HepG2 (cell line): ENCODE results near the gene GPR65. TPM values are rescaled to one million over a fixed set of nuclear protein-coding genes. Genes with fewer than 3 reads are reported as not detected.

ENCODE experiments used
- ATAC-seq: fragments of 200-7000 bp; cut with Tn5 transposase; 3 replicates; pipeline ENCODE4 v1.9.1; 2020; ENCODE audit warnings: mild to moderate bottlenecking, moderate library complexity
- BruUV-seq: library from RNA; stranded (reverse); fragments of 400-500 nt; replicated peaks from 2 replicates; lab custom pipeline; 2021; lab: Mats Ljungman, UMichigan
- CTCF ChIA-PET: fragments of 300-600 bp; formaldehyde crosslinking; extraction: SDS; loops from one replicate; lab custom pipeline; 2021; ENCODE audit warnings: low total read pairs, inconsistent platforms, low intra/inter-chr PET ratio; lab: Yijun Ruan, JAX
- POLR2A ChIA-PET: fragments of 350-600 bp; sonication (Branson Sonifier 250); formaldehyde crosslinking; loops from one replicate; lab custom pipeline; 2020; ENCODE audit warnings: antibody characterized with exemption, inconsistent platforms; lab: Yijun Ruan, JAX
- DNase-seq: peaks from one replicate; pipeline ENCODE4 v3.0.0-alpha.2; 2015; ENCODE audit warnings: low spot score
- FAIRE-seq: peaks from 3 replicates; lab custom pipeline; 2011; peaks lifted over from hg19 to GRCh38; lab: Jason Lieb, UNC
- H2AFZ ChIP-seq: one replicate; pipeline ENCODE4 v1.6.1; 2011; ENCODE audit warnings: low read length, inconsistent platforms
- H3K27ac ChIP-seq: fragments of 300-600 bp; 3 replicates; pipeline ENCODE4 v1.8.0; 2011; ENCODE audit warnings: mixed run types, mild to moderate bottlenecking, mixed read lengths, low read length, inconsistent platforms; ENCODE audit not compliant: insufficient read depth; ENCODE audit errors: extremely low read length
- H3K27me3 ChIP-seq, 2 experiments: fragments of 200-600 bp in 1 of 2; 2 replicates in 1 of 2; 3 replicates in 1 of 2; pipeline versions ENCODE4 v1.6.0 to v1.8.0; 2011; ENCODE audit warnings: low read length in 2 of 2, mild to moderate bottlenecking in 2 of 2, moderate library complexity in 2 of 2, inconsistent platforms in 1 of 2; ENCODE audit not compliant: insufficient read depth in 2 of 2, control insufficient read depth in 1 of 2
- H3K36me3 ChIP-seq, 2 experiments: fragments of 200-600 bp in 1 of 2; replicated peaks in 1 of 2; 2 replicates in 1 of 2; 3 replicates in 1 of 2; pipeline versions ENCODE4 v1.5.1 to v1.8.0; 2011; ENCODE audit warnings: low read length in 2 of 2, inconsistent platforms in 1 of 2; ENCODE audit not compliant: insufficient read depth in 2 of 2, control insufficient read depth in 1 of 2
- H3K4me1 ChIP-seq: 2 replicates; pipeline ENCODE4 v1.5.1; 2012; ENCODE audit warnings: low read length, inconsistent platforms; ENCODE audit not compliant: insufficient read depth
- H3K4me2 ChIP-seq: 2 replicates; pipeline ENCODE4 v1.6.0; 2011; ENCODE audit warnings: low read depth, low read length, inconsistent platforms
- H3K4me3 ChIP-seq, 3 experiments: fragments of 200-600 bp in 1 of 3; sonication (generic), shearing (Covaris generic) in 1 of 3; replicated peaks in 1 of 3; 2 replicates each; pipeline ENCODE4 v1.5.1; 2011 to 2016; ENCODE audit warnings: low read length in 3 of 3, inconsistent platforms in 2 of 3, low read depth in 2 of 3, mild to moderate bottlenecking in 2 of 3, control low read depth in 1 of 3, mixed read lengths in 1 of 3; ENCODE audit not compliant: insufficient read depth in 1 of 3
- H3K79me2 ChIP-seq: one replicate; pipeline ENCODE4 v1.6.1; 2011; ENCODE audit warnings: low read length, inconsistent platforms; ENCODE audit not compliant: insufficient read depth
- H3K9ac ChIP-seq: 2 replicates; pipeline ENCODE4 v1.6.0; 2011; ENCODE audit warnings: mild to moderate bottlenecking, low read depth, low read length, inconsistent platforms; ENCODE audit not compliant: insufficient read depth
- H3K9me3 ChIP-seq: 2 replicates; pipeline ENCODE4 v1.5.1; 2012; ENCODE audit warnings: mild to moderate bottlenecking, low read length
- H4K20me1 ChIP-seq: 2 replicates; pipeline ENCODE4 v1.6.0; 2011; ENCODE audit warnings: inconsistent platforms, mild to moderate bottlenecking, low read length, moderate library complexity; ENCODE audit not compliant: insufficient read depth
- ARNT ChIP-seq: fragments of 450-650 bp; IDR thresholded peaks from 2 replicates; pipeline ENCODE4 v1.6.1; 2017
- ETV5 ChIP-seq: IDR thresholded peaks from 2 replicates; pipeline ENCODE4 v1.6.1; 2018; ENCODE audit warnings: missing biosample characterization, missing genetic modification reagents, inconsistent platforms, borderline replicate concordance
- HCFC1 ChIP-seq: fragments of 150-350 bp; IDR thresholded peaks from 2 replicates; pipeline ENCODE4 v1.6.1; 2014; ENCODE audit warnings: low read depth, low read length
- HHEX ChIP-seq: IDR thresholded peaks from 2 replicates; pipeline ENCODE4 v1.6.1; 2016; ENCODE audit warnings: control low read depth
- KMT2A ChIP-seq: sonication (generic); formaldehyde crosslinking; IDR thresholded peaks from 2 replicates; pipeline ENCODE4 v1.4.0; 2020; ENCODE audit warnings: missing genetic modification reagents
- SALL1 ChIP-seq: sonication (generic); formaldehyde crosslinking; IDR thresholded peaks from 2 replicates; pipeline ENCODE4 v1.8.0; 2022; ENCODE audit warnings: mild to moderate bottlenecking, missing genetic modification reagents
- SMARCC2 ChIP-seq: fragments of 450-650 bp; IDR thresholded peaks from 2 replicates; pipeline ENCODE4 v1.6.1; 2017; ENCODE audit warnings: antibody characterized with exemption, mild to moderate bottlenecking
- SMYD3 ChIP-seq: sonication (generic); formaldehyde crosslinking; IDR thresholded peaks from 2 replicates; pipeline ENCODE4 v1.8.1; 2023; ENCODE audit warnings: mild to moderate bottlenecking, missing genetic modification reagents
- TFDP1 ChIP-seq: IDR thresholded peaks from 2 replicates; pipeline ENCODE4 v1.6.1; 2016; ENCODE audit warnings: missing compliant biosample characterization, missing genetic modification reagents, borderline replicate concordance
- ZNF101 ChIP-seq: sonication (generic); formaldehyde crosslinking; IDR thresholded peaks from 2 replicates; pipeline ENCODE4 v1.4.0; 2020; ENCODE audit warnings: mild to moderate bottlenecking, low read depth, missing genetic modification reagents, borderline replicate concordance
- ZNF333 ChIP-seq: sonication (generic); formaldehyde crosslinking; IDR thresholded peaks from 2 replicates; pipeline ENCODE4 v1.4.0; 2020; ENCODE audit warnings: mild to moderate bottlenecking, missing genetic modification reagents, borderline replicate concordance
- WGBS: methylation state at CpG from one replicate; pipeline ENCODE4 v1.1.6; 2017; ENCODE audit warnings: low lambda C conversion rate; 5-methylcytosine and 5-hydroxymethylcytosine counted together
- in situ Hi-C: cut with HindIII; loops from 2 replicates; pipeline ENCODE4 v1.10.0; 2017; ENCODE audit warnings: low pct_unique_long_range_greater_than_20kb; ENCODE audit not compliant: extremely low pct_ligation_motif_present
- intact Hi-C: fragments of 100-400 bp; cut with micrococcal nuclease; formaldehyde crosslinking; loops from one replicate; pipeline ENCODE4 v1.10.0; 2022; ENCODE audit not compliant: unreplicated experiment
- polyA plus RNA-seq, 8 experiments: library from polyadenylated mRNA; depleted of rRNA in 3 of 8; stranded (reverse) in 7 of 8; unstranded in 1 of 8; fragments of >200 nt; fragmentation: Illumina TruSeq in 4 of 8; extraction: Trizol in 4 of 8; gene quantifications; 2 replicates each; pipeline versions ENCODE4 v1.2.1 to v1.2.3, GENCODE V29; 2011 to 2016; ENCODE audit warnings: low read depth in 4 of 8, missing spikeins in 1 of 8, mixed read lengths in 1 of 8; ENCODE audit not compliant: insufficient read depth in 1 of 8
- total RNA-seq, 5 experiments: library from RNA; depleted of rRNA; stranded (reverse); fragments of >200 nt; fragmentation: Illumina TruSeq; extraction: Trizol; gene quantifications; 2 replicates each; pipeline ENCODE4 v1.2.3, GENCODE V29; 2016; ENCODE audit warnings: low read depth in 1 of 5

GPR65 gene
- total and polyA plus RNA-seq, 2 of the 13 experiments (the other 11 are each of a cell fraction or from before 2014, with no cell fraction given) = not detected

- CTCF ChIA-PET = no interaction called here
- intact Hi-C loops = no loop called here
These were observed 43.4 kb downstream of the GPR65 start for GRCh38 chr14:88048351-88048750.

DNA sequence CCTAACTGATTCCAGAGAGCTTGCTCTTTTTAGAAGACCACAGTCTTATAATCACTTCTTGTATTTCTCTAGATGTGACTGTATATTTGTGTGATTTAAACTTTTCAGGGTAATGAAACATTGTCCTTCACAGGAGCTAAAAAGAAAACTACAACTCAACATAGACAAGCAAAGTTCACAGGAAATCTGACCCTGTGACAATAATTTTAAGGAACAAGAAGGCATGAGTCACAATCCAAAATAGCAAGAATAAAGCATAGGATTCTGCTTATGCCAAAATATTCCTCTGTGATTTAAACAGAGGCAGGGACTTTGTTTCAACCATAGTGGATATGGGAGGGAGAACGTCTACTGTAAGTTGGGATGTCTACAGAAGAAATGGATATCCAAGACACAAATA is 44.3 kb downstream of the GPR65 start:
- intact Hi-C loops = no loop called here
- Histone ChIP-seq H3K4me1 (peaks cover 33% of the 10 kb centered on the region), H3K79me2 (peaks cover 37% of the 10 kb centered on the region), H3K27me3 (no peaks in the 10 kb centered on the region), H4K20me1 (no peaks in the 10 kb centered on the region), H3K4me2 (no peak overlapping the region), H3K27ac (no peak overlapping the region), H3K9me3 (peaks cover 18% of the 10 kb centered on the region), H3K4me3 (no peak overlapping the region), H2AFZ (no peak overlapping the region), H3K9ac (no peak overlapping the region), H3K36me3 (peaks cover 20 to 33% of the 10 kb centered on the region in 2 experiments)
- in situ Hi-C loops = no loop called here
- no TSS peak for BruUV-seq
- TF ChIP-seq SALL1 (CRISPR knock-in tag) = no peak
- no peak for TF ChIP-seq SMARCC2
- no peak for TF ChIP-seq ZNF101 (CRISPR knock-in tag)
- TF ChIP-seq KMT2A (CRISPR knock-in tag) = no peak
- no peak for TF ChIP-seq ZNF333 (CRISPR knock-in tag)
- no peak for TF ChIP-seq SMYD3 (CRISPR knock-in tag)
- TF ChIP-seq HHEX (CRISPR knock-in tag) = no peak
- no peak for TF ChIP-seq HCFC1
- POLR2A ChIA-PET = no interaction called here
- DNase-seq = no peak
- ATAC-seq = no peak
- no peak for FAIRE-seq
- WGBS = 97% methylated on average over 1 of the region's 1 CpG
- CTCF ChIA-PET = no interaction called here

More at GRCh38 chr14:88048351-88048750, 43.4 kb downstream of the GPR65 start:
- no peak overlapping the region for H3K4me3 ChIP-seq
- H3K79me2 ChIP-seq = peaks cover 29% of the 10 kb centered on the region
- peaks cover 20 to 33% of the 10 kb centered on the region in 2 experiments for H3K36me3 ChIP-seq
- ATAC-seq (no peak), FAIRE-seq (no peak), DNase-seq (no peak)
- no peak overlapping the region for H3K9ac ChIP-seq
- WGBS = 96% methylated on average over 1 of the region's 1 CpG
- POLR2A ChIA-PET = no interaction called here
- no peak for TF ChIP-seq TFDP1
- no peak for TF ChIP-seq ARNT
- no peak for TF ChIP-seq ETV5 (CRISPR knock-in tag)
- no peaks in the 10 kb centered on the region for H4K20me1 ChIP-seq
- H3K27me3 ChIP-seq = no peaks in the 10 kb centered on the region
- no peak overlapping the region for H3K4me2 ChIP-seq
- peaks cover 37% of the 10 kb centered on the region for H3K4me1 ChIP-seq
- H3K9me3 ChIP-seq = peaks cover 13% of the 10 kb centered on the region
- no peak overlapping the region for H2AFZ ChIP-seq
- BruUV-seq = no TSS peak
- in situ Hi-C loops = no loop called here
- H3K27ac ChIP-seq = no peak overlapping the region
